DND-41 (cell line): Measurements from ENCODE around the gene CACUL1.

Experiments
- CTCF ChIP-seq: IDR thresholded peaks from 2 replicates; pipeline ENCODE4 v1.5.1; 2012; ENCODE audit warnings: borderline replicate concordance, low read length, moderate library complexity, mild to moderate bottlenecking; ENCODE audit not compliant: poor library complexity, severe bottlenecking; ENCODE audit errors: extremely low read depth
- EZH2 ChIP-seq: IDR thresholded peaks from 3 replicates; pipeline ENCODE4 v1.6.1; 2012; ENCODE audit warnings: borderline replicate concordance, low read depth, mild to moderate bottlenecking, moderate library complexity, low read length, inconsistent platforms; ENCODE audit not compliant: severe bottlenecking

- TF ChIP-seq CTCF (no peak), EZH2 (no peak)
Measured at GRCh38 chr10:118754229-118754555, 578 bp downstream of the CACUL1 start.
